ENCODE measurements around the gene WDR70. TPM values are rescaled to one million over a fixed set of nuclear protein-coding genes. Genes with fewer than 3 reads are reported as not detected.

WDR70 gene
- total RNA-seq, 1 donor from 2014 or later: 19.0 TPM

GRCh38 chr5:37532976-37533740, 154.0 kb downstream of the WDR70 start:
- TF ChIP-seq, protein P1, sequence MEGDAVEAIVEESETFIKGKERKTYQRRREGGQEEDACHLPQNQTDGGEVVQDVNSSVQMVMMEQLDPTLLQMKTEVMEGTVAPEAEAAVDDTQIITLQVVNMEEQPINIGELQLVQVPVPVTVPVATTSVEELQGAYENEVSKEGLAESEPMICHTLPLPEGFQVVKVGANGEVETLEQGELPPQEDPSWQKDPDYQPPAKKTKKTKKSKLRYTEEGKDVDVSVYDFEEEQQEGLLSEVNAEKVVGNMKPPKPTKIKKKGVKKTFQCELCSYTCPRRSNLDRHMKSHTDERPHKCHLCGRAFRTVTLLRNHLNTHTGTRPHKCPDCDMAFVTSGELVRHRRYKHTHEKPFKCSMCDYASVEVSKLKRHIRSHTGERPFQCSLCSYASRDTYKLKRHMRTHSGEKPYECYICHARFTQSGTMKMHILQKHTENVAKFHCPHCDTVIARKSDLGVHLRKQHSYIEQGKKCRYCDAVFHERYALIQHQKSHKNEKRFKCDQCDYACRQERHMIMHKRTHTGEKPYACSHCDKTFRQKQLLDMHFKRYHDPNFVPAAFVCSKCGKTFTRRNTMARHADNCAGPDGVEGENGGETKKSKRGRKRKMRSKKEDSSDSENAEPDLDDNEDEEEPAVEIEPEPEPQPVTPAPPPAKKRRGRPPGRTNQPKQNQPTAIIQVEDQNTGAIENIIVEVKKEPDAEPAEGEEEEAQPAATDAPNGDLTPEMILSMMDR (conservative IDR thresholded peaks at IDR 0.05; ENCODE audit: low read depth, low read length): no peak
- no peak overlapping the region for H3K4me3 ChIP-seq (ENCODE audit: low read depth, low read length)
- no peak for DNase-seq (ENCODE audit: low read depth)

GRCh38 chr5:37533851-37534250, 154.7 kb downstream of the WDR70 start:
- TF ChIP-seq, protein P1 (conservative IDR thresholded peaks at IDR 0.05; ENCODE audit: low read depth, low read length): no peak
- H3K4me3 ChIP-seq (ENCODE audit: low read depth, low read length): no peak overlapping the region
- no peak for DNase-seq (ENCODE audit: low read depth)

DNA sequence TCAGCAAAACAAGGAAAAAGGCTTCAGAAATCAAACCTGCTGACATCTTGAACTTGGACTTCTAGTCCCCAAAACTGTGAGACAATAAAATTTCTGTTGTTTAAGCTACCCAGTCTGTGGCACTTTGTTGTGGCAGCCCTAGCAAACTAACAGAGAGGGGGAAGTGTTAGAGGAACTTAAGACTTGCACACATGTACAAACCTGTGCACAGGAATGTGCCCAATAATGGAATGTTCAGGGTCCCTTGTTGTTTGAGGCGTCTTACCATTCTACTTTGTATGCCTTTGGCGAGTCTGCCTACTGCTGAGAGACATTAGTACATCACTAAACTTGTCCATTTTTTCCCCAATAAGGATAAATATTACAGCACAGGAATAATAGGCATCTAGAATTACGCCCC, 160.3 kb downstream of the WDR70 start:
- TF ChIP-seq, protein P1 (conservative IDR thresholded peaks at IDR 0.05; ENCODE audit: low read depth, low read length): no peak
- no peak for DNase-seq (ENCODE audit: low read depth)
- H3K4me3 ChIP-seq (ENCODE audit: low read depth, low read length): no peak overlapping the region

GRCh38 chr5:37543216-37543615, 164.1 kb downstream of the WDR70 start:
- H3K4me3 ChIP-seq (ENCODE audit: low read depth, low read length): no peak overlapping the region
- DNase-seq (ENCODE audit: low read depth): no peak
- TF ChIP-seq, protein P1 (conservative IDR thresholded peaks at IDR 0.05; ENCODE audit: low read depth, low read length): no peak

DNA sequence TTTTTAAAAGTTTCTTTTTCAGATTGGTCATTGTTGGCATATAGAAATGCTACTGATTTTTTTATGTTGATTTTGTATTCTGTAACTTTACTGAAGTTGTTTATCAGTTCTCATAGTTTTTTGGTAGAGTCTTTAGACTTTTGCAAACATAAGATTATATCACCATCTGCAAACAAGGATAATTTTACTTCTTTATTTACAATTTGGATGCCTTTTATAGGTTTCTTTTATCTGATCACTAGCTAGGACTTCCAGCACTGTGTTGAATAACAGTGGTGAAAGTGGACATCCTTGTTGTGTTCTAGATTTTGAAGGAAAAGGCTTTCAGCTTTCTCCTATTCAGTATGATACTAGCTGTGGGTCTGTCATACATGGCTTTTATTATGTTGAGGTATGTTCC, 170.3 kb downstream of the WDR70 start:
- no peak for DNase-seq (ENCODE audit: low read depth)
- H3K4me3 ChIP-seq (ENCODE audit: low read depth, low read length): no peak overlapping the region
- TF ChIP-seq, protein P1 (conservative IDR thresholded peaks at IDR 0.05; ENCODE audit: low read depth, low read length): no peak

DNA sequence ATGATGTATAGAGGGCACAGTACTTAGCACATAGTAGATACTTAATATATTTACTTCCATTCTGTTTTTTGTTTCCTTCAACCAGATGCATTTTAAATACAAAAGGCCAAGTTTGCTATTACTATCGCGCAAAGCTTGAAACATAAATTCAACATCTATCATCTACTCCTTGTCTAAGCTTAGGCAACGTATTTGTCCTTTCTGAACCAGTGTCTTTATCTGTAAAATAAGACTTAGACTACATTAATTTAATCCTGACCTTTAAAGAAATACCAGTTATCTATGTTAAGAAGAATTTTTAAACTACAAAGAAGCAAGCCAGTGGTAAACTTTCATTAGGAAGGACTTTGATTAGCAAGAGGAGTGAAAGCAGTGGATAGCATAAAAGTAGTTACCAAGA, 173.0 kb downstream of the WDR70 start:
- no peak for DNase-seq (ENCODE audit: low read depth)
- TF ChIP-seq, protein P1 (conservative IDR thresholded peaks at IDR 0.05; ENCODE audit: low read depth, low read length): no peak
- no peak overlapping the region for H3K4me3 ChIP-seq (ENCODE audit: low read depth, low read length)
